SK-N-SH (cell line): ENCODE data around the gene CHSY1. TPM values are rescaled to one million over a fixed set of nuclear protein-coding genes. Genes with fewer than 3 reads are reported as not detected.

ENCODE experiments used
- CTCF ChIA-PET: fragments of 300-600, 350-600 bp; formaldehyde crosslinking; extraction: SDS; loops from one replicate; lab custom pipeline; 2021; lab: Yijun Ruan, JAX
- POLR2A ChIA-PET: fragments of 350-600 bp; sonication (Branson Sonifier 250); formaldehyde crosslinking; extraction: SDS; loops from one replicate; lab custom pipeline; 2020; ENCODE audit warnings: antibody characterized with exemption, inconsistent platforms; lab: Yijun Ruan, JAX
- DNase-seq: peaks from one replicate; pipeline ENCODE4 v3.0.0; 2012
- H2AFZ ChIP-seq: fragments of 200-600 bp; sonication (generic); 2 replicates; pipeline ENCODE4 v1.8.1; 2016; ENCODE audit warnings: antibody characterized with exemption, mild to moderate bottlenecking, low read depth
- H3F3A ChIP-seq: fragments of 200-600 bp; sonication (generic); replicated peaks from 2 replicates; pipeline ENCODE3; 2016; ENCODE audit warnings: antibody characterized with exemption, mild to moderate bottlenecking; ENCODE audit not compliant: insufficient read depth
- H3K27ac ChIP-seq, 2 experiments: fragments of 200-500 bp in 1 of 2; fragments of 200-600 bp in 1 of 2; sonication (Bioruptor generic) in 1 of 2; sonication (generic), shearing (Covaris generic) in 1 of 2; 2 replicates each; pipeline versions ENCODE4 v1.5.1 to v1.6.1; 2014 to 2016; ENCODE audit warnings: low read depth in 2 of 2, inconsistent platforms in 1 of 2, low read length in 1 of 2, mild to moderate bottlenecking in 1 of 2, mixed read lengths in 1 of 2
- H3K27me3 ChIP-seq: fragments of 200-600 bp; sonication (generic), shearing (Covaris generic); 2 replicates; pipeline ENCODE4 v1.6.1; 2016; ENCODE audit warnings: mixed run types; ENCODE audit not compliant: insufficient read depth
- H3K36me3 ChIP-seq, 2 experiments: fragments of 200-500 bp in 1 of 2; fragments of 200-600 bp in 1 of 2; sonication (Bioruptor generic) in 1 of 2; sonication (generic) in 1 of 2; replicated peaks in 1 of 2; 2 replicates each; pipeline versions ENCODE3 to v1.5.1; 2014 to 2016; ENCODE audit warnings: low read length in 1 of 2, mild to moderate bottlenecking in 1 of 2; ENCODE audit not compliant: insufficient read depth in 2 of 2, control insufficient read depth in 1 of 2
- H3K4me1 ChIP-seq, 2 experiments: fragments of 200-500 bp in 1 of 2; fragments of 200-600 bp in 1 of 2; sonication (Bioruptor generic) in 1 of 2; sonication (generic), shearing (Covaris generic) in 1 of 2; 2 replicates each; pipeline versions ENCODE4 v1.5.1 to v1.6.1; 2014 to 2016; ENCODE audit warnings: low read depth in 1 of 2, low read length in 1 of 2, mixed run types in 1 of 2; ENCODE audit not compliant: insufficient read depth in 2 of 2, control insufficient read depth in 1 of 2
- H3K4me2 ChIP-seq: fragments of 200-600 bp; sonication (generic), shearing (Covaris generic); 2 replicates; pipeline ENCODE4 v1.6.1; 2017; ENCODE audit warnings: mixed run types
- H3K4me3 ChIP-seq, 2 experiments: fragments of 200-500 bp in 1 of 2; fragments of 200-600 bp in 1 of 2; sonication (Bioruptor generic) in 1 of 2; sonication (generic), shearing (Covaris generic) in 1 of 2; 2 replicates each; pipeline versions ENCODE4 v1.5.1 to v1.8.1; 2014 to 2016; ENCODE audit warnings: low read depth in 2 of 2, inconsistent platforms in 1 of 2, low read length in 1 of 2, mild to moderate bottlenecking in 1 of 2, mixed read lengths in 1 of 2, moderate library complexity in 1 of 2
- H3K79me2 ChIP-seq: fragments of 200-600 bp; sonication (generic); 2 replicates; pipeline ENCODE4 v1.8.1; 2017; ENCODE audit warnings: mild to moderate bottlenecking; ENCODE audit not compliant: insufficient read depth
- H3K9ac ChIP-seq: fragments of 200-600 bp; sonication (generic); 2 replicates; pipeline ENCODE4 v1.6.1; 2017; ENCODE audit warnings: mixed run types
- H3K9me2 ChIP-seq: fragments of 200-600 bp; sonication (generic); 2 replicates; pipeline ENCODE4 v1.6.1; 2017; ENCODE audit warnings: mixed run types
- H3K9me3 ChIP-seq: fragments of 200-600 bp; sonication (generic); 2 replicates; pipeline ENCODE4 v1.6.1; 2017; ENCODE audit warnings: mixed run types, mild to moderate bottlenecking, moderate library complexity
- H4K20me1 ChIP-seq: fragments of 200-600 bp; sonication (generic); 2 replicates; pipeline ENCODE4 v1.6.1; 2017; ENCODE audit warnings: mild to moderate bottlenecking, mixed run types; ENCODE audit not compliant: insufficient read depth
- CHD2 ChIP-seq: fragments of 150-350 bp; IDR thresholded peaks from 2 replicates; pipeline ENCODE4 v1.6.1; 2018; ENCODE audit warnings: low read length; ENCODE audit not compliant: partially characterized antibody
- ELF1 ChIP-seq: IDR thresholded peaks from 2 replicates; pipeline ENCODE4 v1.4.0; 2012
- EZH2phosphoT487 ChIP-seq: fragments of 200-600 bp; sonication (generic); IDR thresholded peaks from 2 replicates; pipeline ENCODE4 v1.6.1; 2017; ENCODE audit warnings: low read depth, mixed run types, mild to moderate bottlenecking, antibody characterized with exemption, moderate library complexity, borderline replicate concordance
- GABPA ChIP-seq: IDR thresholded peaks from 2 replicates; pipeline ENCODE4 v1.4.0; 2012; ENCODE audit warnings: low read depth, mild to moderate bottlenecking
- IRF3 ChIP-seq: fragments of 150-350 bp; IDR thresholded peaks from 2 replicates; pipeline ENCODE4 v1.6.1; 2016; ENCODE audit warnings: mild to moderate bottlenecking, low read depth, low read length
- MXI1 ChIP-seq: IDR thresholded peaks from 2 replicates; pipeline ENCODE4 v1.6.1; 2012; ENCODE audit warnings: mild to moderate bottlenecking, low read depth, low read length, improper control_type of control experiment
- POLR2AphosphoS5 ChIP-seq: IDR thresholded peaks from 2 replicates; pipeline ENCODE4 v1.6.1; 2012; ENCODE audit warnings: low read depth, low read length
- RAD21 ChIP-seq: IDR thresholded peaks from 2 replicates; pipeline ENCODE4 v1.6.1; 2012; ENCODE audit warnings: mild to moderate bottlenecking, low read length
- RCOR1 ChIP-seq: fragments of 150-350 bp; IDR thresholded peaks from 2 replicates; pipeline ENCODE4 v1.6.1; 2017; ENCODE audit warnings: antibody characterized with exemption, low read length
- REST ChIP-seq: IDR thresholded peaks from 2 replicates; pipeline ENCODE4 v1.6.1; 2012; ENCODE audit warnings: mild to moderate bottlenecking, low read depth, low read length, moderate library complexity
- RXRA ChIP-seq: IDR thresholded peaks from 2 replicates; pipeline ENCODE4 v1.4.0; 2012; ENCODE audit warnings: low read depth, mild to moderate bottlenecking, borderline replicate concordance
- TAF1 ChIP-seq: IDR thresholded peaks from 2 replicates; pipeline ENCODE4 v1.6.1; 2012; ENCODE audit warnings: low read depth, mild to moderate bottlenecking, low read length, moderate library complexity, borderline replicate concordance
- TEAD4 ChIP-seq: IDR thresholded peaks from 2 replicates; pipeline ENCODE4 v1.4.0; 2012; ENCODE audit warnings: mild to moderate bottlenecking, borderline replicate concordance; ENCODE audit not compliant: insufficient read depth
- YY1 ChIP-seq: IDR thresholded peaks from 2 replicates; pipeline ENCODE4 v1.4.0; 2012; ENCODE audit warnings: low read depth, mild to moderate bottlenecking
- WGBS: methylation state at CpG from one replicate; pipeline ENCODE4 v1.1.6; 2017; ENCODE audit warnings: low lambda C conversion rate; 5-methylcytosine and 5-hydroxymethylcytosine counted together
- polyA plus RNA-seq, 3 experiments: library from polyadenylated mRNA; depleted of rRNA; stranded (reverse); fragments of >200 nt; gene quantifications; 2 replicates each; pipeline ENCODE4 v1.2.3, GENCODE V29; 2012
- TF ChIP-seq, protein P1 (sequence below): IDR thresholded peaks from 2 replicates; pipeline ENCODE4 v1.4.0; 2012; ENCODE audit warnings: low read depth, borderline replicate concordance

Gene CHSY1
- polyA plus RNA-seq, 1 of the 3 experiments (the other 2 are of a cell fraction): 15.7 TPM

GRCh38 chr15:101248274-101248673 lies 3.6 kb downstream of the CHSY1 start (continued):
- TF ChIP-seq, protein P1, sequence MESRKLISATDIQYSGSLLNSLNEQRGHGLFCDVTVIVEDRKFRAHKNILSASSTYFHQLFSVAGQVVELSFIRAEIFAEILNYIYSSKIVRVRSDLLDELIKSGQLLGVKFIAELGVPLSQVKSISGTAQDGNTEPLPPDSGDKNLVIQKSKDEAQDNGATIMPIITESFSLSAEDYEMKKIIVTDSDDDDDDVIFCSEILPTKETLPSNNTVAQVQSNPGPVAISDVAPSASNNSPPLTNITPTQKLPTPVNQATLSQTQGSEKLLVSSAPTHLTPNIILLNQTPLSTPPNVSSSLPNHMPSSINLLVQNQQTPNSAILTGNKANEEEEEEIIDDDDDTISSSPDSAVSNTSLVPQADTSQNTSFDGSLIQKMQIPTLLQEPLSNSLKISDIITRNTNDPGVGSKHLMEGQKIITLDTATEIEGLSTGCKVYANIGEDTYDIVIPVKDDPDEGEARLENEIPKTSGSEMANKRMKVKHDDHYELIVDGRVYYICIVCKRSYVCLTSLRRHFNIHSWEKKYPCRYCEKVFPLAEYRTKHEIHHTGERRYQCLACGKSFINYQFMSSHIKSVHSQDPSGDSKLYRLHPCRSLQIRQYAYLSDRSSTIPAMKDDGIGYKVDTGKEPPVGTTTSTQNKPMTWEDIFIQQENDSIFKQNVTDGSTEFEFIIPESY: no peak

DNA sequence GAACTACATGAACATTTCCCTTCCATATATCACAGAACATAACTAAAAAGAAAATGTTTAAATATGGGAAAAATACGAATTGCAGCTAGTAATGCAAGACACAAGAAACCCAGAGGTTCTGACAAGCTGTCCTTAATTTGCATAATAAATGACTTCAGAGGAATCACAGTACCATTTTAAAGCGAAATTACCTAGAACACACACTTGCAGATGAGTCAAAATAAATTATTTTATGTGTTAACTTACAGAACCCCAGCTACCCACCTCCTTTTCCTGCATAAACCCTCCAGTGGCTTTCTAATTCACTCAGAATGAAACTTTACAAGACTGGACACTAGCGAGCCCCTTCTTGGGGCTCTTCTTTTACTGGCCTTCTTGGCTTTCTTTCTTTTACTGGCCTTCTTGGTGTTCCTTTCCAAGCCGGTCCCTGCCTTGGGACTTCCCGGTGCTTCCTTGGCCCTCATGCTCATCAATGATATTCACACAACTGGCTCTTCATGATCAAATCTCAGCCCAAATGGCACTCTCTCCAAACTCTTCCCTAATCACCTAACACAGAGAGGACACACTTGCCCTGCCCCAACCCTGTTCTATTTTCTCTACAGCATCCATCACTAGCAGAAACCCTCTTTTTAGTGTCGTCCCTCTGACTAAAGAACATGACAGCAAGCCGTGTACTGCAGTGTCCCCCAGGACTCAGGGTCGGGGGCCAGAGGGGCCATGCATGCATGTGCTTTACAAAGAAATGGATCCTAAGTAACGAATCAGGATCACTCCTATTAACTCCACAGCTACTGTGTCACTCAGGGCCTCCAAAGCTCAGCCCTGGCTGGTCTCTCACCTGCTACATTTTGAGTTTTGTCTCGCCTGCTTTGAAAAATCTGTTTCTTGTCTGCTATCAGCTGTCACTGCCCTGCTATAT lies 4.8 kb downstream of the CHSY1 start:
- H3K27me3 ChIP-seq: no peaks in the 10 kb centered on the region
- CTCF ChIA-PET: interaction anchor here (1.7 to 12.8 kb wide), 3 partner anchors 25 to 158 kb away, joined by 4 to 190 read pairs (median 5); no protein-coding TSS in a partner anchor
- no peak for DNase-seq
- peaks cover 0 to 18% of the 10 kb centered on the region in 2 experiments for H3K36me3 ChIP-seq
- peak overlapping the region in 1 of 2 experiments; percentile 9; a peak in 1 of 4 replicates for H3K27ac ChIP-seq
- H3K79me2 ChIP-seq: peaks cover 90% of the 10 kb centered on the region
- no peaks in the 10 kb centered on the region for H3F3A ChIP-seq
- POLR2A ChIA-PET: interaction anchor here (0.6 to 1.2 kb wide), 3 partner anchors 98 to 159 kb away, joined by 3 read pairs; no protein-coding TSS in a partner anchor
- no peak overlapping the region for H3K9ac ChIP-seq
- H3K9me2 ChIP-seq: no peaks in the 10 kb centered on the region
- no peaks in the 10 kb centered on the region for H3K9me3 ChIP-seq
- TF ChIP-seq TAF1: no peak
- H3K4me2 ChIP-seq: no peak overlapping the region
- no peak overlapping the region for H3K4me3 ChIP-seq
- H4K20me1 ChIP-seq: peaks cover 87% of the 10 kb centered on the region
- H2AFZ ChIP-seq: no peak overlapping the region
- H3K4me1 ChIP-seq: peaks cover 7 to 39% of the 10 kb centered on the region in 2 experiments; a peak in 2 of 4 replicates
- WGBS: 91% methylated on average over 10 of the region's 10 CpGs

DNA sequence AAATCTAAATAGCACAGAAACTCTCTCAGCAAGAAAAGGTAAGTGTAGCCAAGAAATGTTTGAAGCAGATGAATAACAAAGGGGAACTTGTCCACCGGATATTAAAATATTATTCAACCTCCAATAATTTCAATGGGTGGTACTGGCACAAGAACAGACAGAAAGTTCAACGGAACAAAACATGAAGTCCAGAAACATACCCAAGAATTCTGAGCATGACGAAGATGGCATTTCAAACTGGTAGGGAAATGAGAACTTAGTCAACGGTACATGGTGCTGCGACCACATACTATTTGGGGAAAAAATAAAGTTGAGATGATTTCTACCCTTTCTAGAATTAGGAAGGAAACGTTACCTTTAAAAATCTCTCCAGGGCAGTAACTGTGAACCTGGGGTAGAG lies 5.5 kb downstream of the CHSY1 start:
- ChIA-PET POLR2A (no interaction called here), CTCF (interaction anchor here (12.8 kb wide), 1 partner anchor 157 kb away, joined by 190 read pairs; no protein-coding TSS in a partner anchor)
- DNase-seq: no peak
- Histone ChIP-seq H3K27ac (no peak overlapping the region), H3K4me1 (peaks cover 11 to 41% of the 10 kb centered on the region in 2 experiments; a peak in 2 of 4 replicates), H4K20me1 (peaks cover 94% of the 10 kb centered on the region), H3K4me2 (no peak overlapping the region), H3K9ac (no peak overlapping the region), H2AFZ (no peak overlapping the region), H3K9me2 (no peaks in the 10 kb centered on the region), H3K27me3 (no peaks in the 10 kb centered on the region), H3K79me2 (peaks cover 97% of the 10 kb centered on the region), H3K4me3 (no peak overlapping the region), H3F3A (no peaks in the 10 kb centered on the region), H3K9me3 (no peaks in the 10 kb centered on the region), H3K36me3 (peaks cover 0 to 18% of the 10 kb centered on the region in 2 experiments)
- WGBS: 95% methylated on average over 6 of the region's 6 CpGs
- TF ChIP-seq ELF1 (no peak), IRF3 (no peak), RCOR1 (no peak), TEAD4 (no peak), MXI1 (no peak), YY1 (no peak), RXRA (no peak), EZH2phosphoT487 (no peak), REST (no peak), POLR2AphosphoS5 (no peak), RAD21 (no peak), CHD2 (no peak), GABPA (no peak), TAF1 (no peak)
